K562 (cell line): ENCODE results near the gene CELA3B. TPM values are rescaled to one million over a fixed set of nuclear protein-coding genes. Genes with fewer than 3 reads are reported as not detected.

Source experiments
- BDP1 ChIP-seq: IDR thresholded peaks from 3 replicates; pipeline ENCODE4 v1.6.1; 2011; ENCODE audit not compliant: insufficient read length, insufficient read depth
- BHLHE40 ChIP-seq: IDR thresholded peaks from 2 replicates; pipeline ENCODE4 v1.6.1; 2011; ENCODE audit warnings: low read length, improper control_type of control experiment
- C11orf30 ChIP-seq: fragments of 450-650 bp; IDR thresholded peaks from 2 replicates; pipeline ENCODE4 v1.6.1; 2016; ENCODE audit warnings: low read depth, mild to moderate bottlenecking
- CCNT2 ChIP-seq: IDR thresholded peaks from 2 replicates; pipeline ENCODE4 v1.6.1; 2011; ENCODE audit warnings: borderline replicate concordance, low read depth, mild to moderate bottlenecking, moderate library complexity, mixed read lengths, low read length; ENCODE audit not compliant: insufficient read length; ENCODE audit errors: extremely low read depth
- CHD1 ChIP-seq: fragments of 200-600 bp; sonication (generic); IDR thresholded peaks from one replicate; pipeline ENCODE4 v1.6.1; 2012; ENCODE audit warnings: mild to moderate bottlenecking, moderate library complexity, low read length, inconsistent platforms
- CHD2 ChIP-seq: IDR thresholded peaks from 2 replicates; pipeline ENCODE4 v1.6.1; 2011; ENCODE audit warnings: low read depth, low read length
- DIDO1 ChIP-seq: fragments of 450-650 bp; IDR thresholded peaks from 2 replicates; pipeline ENCODE4 v1.6.1; 2016; ENCODE audit warnings: low read depth, missing biosample characterization, missing genetic modification characterization
- ESRRA ChIP-seq: fragments of 450-650 bp; IDR thresholded peaks from 2 replicates; pipeline ENCODE4 v1.6.1; 2014; ENCODE audit warnings: low read depth, mild to moderate bottlenecking, moderate library complexity, borderline replicate concordance
- GTF2A2 ChIP-seq: IDR thresholded peaks from 2 replicates; pipeline ENCODE4 v1.6.1; 2016; ENCODE audit warnings: mild to moderate bottlenecking, missing genetic modification characterization, missing compliant biosample characterization
- KAT8 ChIP-seq: fragments of 450-650 bp; IDR thresholded peaks from 2 replicates; pipeline ENCODE4 v1.6.1; 2016; ENCODE audit warnings: low read depth, mild to moderate bottlenecking
- L3MBTL2 ChIP-seq: fragments of 450-650 bp; IDR thresholded peaks from 2 replicates; pipeline ENCODE4 v1.6.1; 2016; ENCODE audit warnings: mild to moderate bottlenecking, moderate library complexity
- NFE2L1 ChIP-seq: fragments of 450-650 bp; IDR thresholded peaks from 2 replicates; pipeline ENCODE4 v1.6.1; 2016; ENCODE audit warnings: missing genetic modification characterization, low read depth, mild to moderate bottlenecking, missing compliant biosample characterization, moderate library complexity, borderline replicate concordance
- NR3C1 ChIP-seq: sonication (generic); formaldehyde crosslinking; IDR thresholded peaks from 2 replicates; pipeline ENCODE4 v1.8.1; 2022; ENCODE audit warnings: missing genetic modification reagents
- TCF7 ChIP-seq: sonication (generic); IDR thresholded peaks from 2 replicates; pipeline ENCODE4 v1.6.1; 2016; ENCODE audit warnings: antibody characterized with exemption, borderline replicate concordance
- ZNF133 ChIP-seq: fragments of 250-450 bp; sonication (Bioruptor Pico); IDR thresholded peaks from 2 replicates; pipeline ENCODE4 v1.4.0; 2020; ENCODE audit warnings: mild to moderate bottlenecking
- ZNF232 ChIP-seq: sonication (generic); formaldehyde crosslinking; IDR thresholded peaks from 2 replicates; pipeline ENCODE4 v1.8.0; 2022; ENCODE audit warnings: mild to moderate bottlenecking, missing genetic modification reagents
- ZNF316 ChIP-seq: fragments of 450-650 bp; IDR thresholded peaks from 2 replicates; pipeline ENCODE4 v1.6.1; 2016
- ZNF41 ChIP-seq: fragments of 250-450 bp; sonication (Bioruptor Pico); conservative IDR thresholded peaks from 2 replicates; pipeline ENCODE4 v1.4.0; 2020; ENCODE audit warnings: mild to moderate bottlenecking
- ZNF445 ChIP-seq: fragments of 250-450 bp; sonication (Bioruptor Pico); IDR thresholded peaks from 2 replicates; pipeline ENCODE4 v1.4.0; 2020; ENCODE audit warnings: low read depth, mild to moderate bottlenecking, moderate library complexity
- ZNF507 ChIP-seq: conservative IDR thresholded peaks from 2 replicates; pipeline ENCODE4 v1.6.1; 2017; ENCODE audit warnings: missing genetic modification characterization, missing compliant biosample characterization
- polyA plus RNA-seq, 8 experiments: library from polyadenylated mRNA; depleted of rRNA in 4 of 8; stranded (reverse) in 5 of 8; unstranded in 3 of 8; fragments of >200 nt; fragmentation: Nextera tagmentation in 2 of 8; fragmentation: Illumina TruSeq in 1 of 8; extraction: Ambion mirVana in 2 of 8; extraction: Trizol in 1 of 8; gene quantifications; 2 replicates each; pipeline versions ENCODE4 v1.2.1 to v1.2.3, GENCODE V29; 2011 to 2014; ENCODE audit warnings: inconsistent platforms in 1 of 8, missing spikeins in 1 of 8
- total RNA-seq, 7 experiments: library from RNA; depleted of rRNA in 6 of 7; stranded (reverse); fragments of >200 nt in 6 of 7; fragmentation: Illumina TruSeq in 2 of 7; extraction: Trizol in 2 of 7; gene quantifications; 2 replicates each; pipeline versions ENCODE4 v1.2.1 to v1.2.3, GENCODE V29; 2011 to 2021; ENCODE audit warnings: low replicate concordance in 1 of 7
- TF ChIP-seq, protein P1 (sequence below): fragments of 250-450 bp; sonication (Bioruptor Pico); IDR thresholded peaks from 2 replicates; pipeline ENCODE4 v1.8.0; 2021; ENCODE audit warnings: borderline replicate concordance, mild to moderate bottlenecking, moderate library complexity; ENCODE audit not compliant: poor library complexity, severe bottlenecking
- TF ChIP-seq, protein P2 (sequence below): sonication (generic); formaldehyde crosslinking; IDR thresholded peaks from 2 replicates; pipeline ENCODE4 v1.9.0; 2022; ENCODE audit warnings: mild to moderate bottlenecking, missing genetic modification reagents
- TF ChIP-seq, protein P3 (sequence below): IDR thresholded peaks from 2 replicates; pipeline ENCODE4 v1.6.1; 2016; ENCODE audit warnings: missing genetic modification characterization, missing compliant biosample characterization
- TF ChIP-seq, protein P4 (sequence below): fragments of 450-650 bp; IDR thresholded peaks from 2 replicates; pipeline ENCODE4 v1.6.1; 2017; ENCODE audit warnings: mild to moderate bottlenecking, moderate library complexity

Gene CELA3B
- total and polyA plus RNA-seq, 9 of the 15 experiments (the other 6 are each of a cell fraction or from before 2014, with no cell fraction given) = 3.1 TPM; not detected in 8

DNA sequence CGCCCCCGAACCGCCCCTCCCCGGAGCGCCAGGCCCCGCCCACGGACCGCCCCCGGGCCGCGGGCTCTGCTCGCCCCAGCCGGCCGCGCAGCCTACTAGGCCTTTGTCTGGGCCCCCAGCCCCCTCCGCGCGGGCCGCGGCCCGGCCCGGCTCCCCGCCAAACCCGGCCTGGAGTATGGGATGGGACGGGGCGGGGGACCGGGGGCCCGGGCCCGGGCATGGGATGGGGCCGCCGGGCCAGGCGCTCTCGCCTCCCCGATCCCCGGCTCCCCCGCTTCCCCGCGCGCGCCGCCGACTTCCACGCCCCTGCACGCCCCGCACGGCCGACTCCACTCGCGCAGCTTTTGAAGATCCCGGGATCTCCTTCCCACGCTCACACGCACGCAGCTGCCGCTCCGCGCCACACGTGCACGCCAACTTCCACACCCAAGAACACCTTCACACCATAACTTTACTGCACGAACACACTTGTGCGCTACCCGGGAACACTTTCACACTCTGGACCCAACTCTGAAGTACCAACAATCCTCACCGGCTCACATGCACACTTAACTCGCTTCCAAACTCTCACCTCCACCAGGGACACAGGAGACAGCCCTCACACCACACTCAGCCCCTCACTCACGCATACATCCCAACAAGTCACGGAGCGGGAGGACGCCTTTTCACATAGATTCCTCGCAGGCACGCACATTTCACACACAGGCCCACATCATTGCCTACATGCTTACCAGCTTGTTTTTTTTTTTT is 39.3 kb upstream of the CELA3B start (continued):
- 0 out of 2 replicates have a peak, but pooled peaks have one; percentile 24 for TF ChIP-seq ESRRA
- TF ChIP-seq NR3C1 (CRISPR knock-in tag) = no peak
- TF ChIP-seq, protein P1, sequence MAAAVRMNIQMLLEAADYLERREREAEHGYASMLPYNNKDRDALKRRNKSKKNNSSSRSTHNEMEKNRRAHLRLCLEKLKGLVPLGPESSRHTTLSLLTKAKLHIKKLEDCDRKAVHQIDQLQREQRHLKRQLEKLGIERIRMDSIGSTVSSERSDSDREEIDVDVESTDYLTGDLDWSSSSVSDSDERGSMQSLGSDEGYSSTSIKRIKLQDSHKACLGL (CRISPR knock-in tag) = peak; percentile 33
- TF ChIP-seq, protein P2, sequence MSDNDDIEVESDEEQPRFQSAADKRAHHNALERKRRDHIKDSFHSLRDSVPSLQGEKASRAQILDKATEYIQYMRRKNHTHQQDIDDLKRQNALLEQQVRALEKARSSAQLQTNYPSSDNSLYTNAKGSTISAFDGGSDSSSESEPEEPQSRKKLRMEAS (CRISPR knock-in tag) = peak; percentile 92
- no peak for TF ChIP-seq TCF7
- TF ChIP-seq L3MBTL2 = peak; percentile 95
- TF ChIP-seq BDP1 = no peak
- TF ChIP-seq, protein P3, sequence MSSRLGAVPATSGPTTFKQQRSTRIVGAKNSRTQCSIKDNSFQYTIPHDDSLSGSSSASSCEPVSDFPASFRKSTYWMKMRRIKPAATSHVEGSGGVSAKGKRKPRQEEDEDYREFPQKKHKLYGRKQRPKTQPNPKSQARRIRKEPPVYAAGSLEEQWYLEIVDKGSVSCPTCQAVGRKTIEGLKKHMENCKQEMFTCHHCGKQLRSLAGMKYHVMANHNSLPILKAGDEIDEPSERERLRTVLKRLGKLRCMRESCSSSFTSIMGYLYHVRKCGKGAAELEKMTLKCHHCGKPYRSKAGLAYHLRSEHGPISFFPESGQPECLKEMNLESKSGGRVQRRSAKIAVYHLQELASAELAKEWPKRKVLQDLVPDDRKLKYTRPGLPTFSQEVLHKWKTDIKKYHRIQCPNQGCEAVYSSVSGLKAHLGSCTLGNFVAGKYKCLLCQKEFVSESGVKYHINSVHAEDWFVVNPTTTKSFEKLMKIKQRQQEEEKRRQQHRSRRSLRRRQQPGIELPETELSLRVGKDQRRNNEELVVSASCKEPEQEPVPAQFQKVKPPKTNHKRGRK (tag) = no peak
- TF ChIP-seq BHLHE40 = peak; percentile 95
- no peak for TF ChIP-seq ZNF41
- peak; percentile 13; the same call in 1 of the 2 replicates for TF ChIP-seq GTF2A2 (tag)
- TF ChIP-seq ZNF316 = no peak
- no peak for TF ChIP-seq ZNF507 (tag)
- no peak for TF ChIP-seq ZNF232 (CRISPR knock-in tag)
- TF ChIP-seq KAT8 = no peak
- TF ChIP-seq NFE2L1 = no peak
- TF ChIP-seq C11orf30 = no peak
- TF ChIP-seq CCNT2 = peak; percentile 92
- TF ChIP-seq, protein P4, sequence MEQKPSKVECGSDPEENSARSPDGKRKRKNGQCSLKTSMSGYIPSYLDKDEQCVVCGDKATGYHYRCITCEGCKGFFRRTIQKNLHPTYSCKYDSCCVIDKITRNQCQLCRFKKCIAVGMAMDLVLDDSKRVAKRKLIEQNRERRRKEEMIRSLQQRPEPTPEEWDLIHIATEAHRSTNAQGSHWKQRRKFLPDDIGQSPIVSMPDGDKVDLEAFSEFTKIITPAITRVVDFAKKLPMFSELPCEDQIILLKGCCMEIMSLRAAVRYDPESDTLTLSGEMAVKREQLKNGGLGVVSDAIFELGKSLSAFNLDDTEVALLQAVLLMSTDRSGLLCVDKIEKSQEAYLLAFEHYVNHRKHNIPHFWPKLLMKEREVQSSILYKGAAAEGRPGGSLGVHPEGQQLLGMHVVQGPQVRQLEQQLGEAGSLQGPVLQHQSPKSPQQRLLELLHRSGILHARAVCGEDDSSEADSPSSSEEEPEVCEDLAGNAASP = no peak
- TF ChIP-seq ZNF445 (CRISPR knock-in tag) = no peak
- TF ChIP-seq CHD1 = no peak
- peak; percentile 19; the same call in 1 of the 2 replicates for TF ChIP-seq DIDO1 (tag)
- TF ChIP-seq ZNF133 (CRISPR knock-in tag) = no peak
- peak; percentile 27; the same call in 1 of the 2 replicates for TF ChIP-seq CHD2
